Hepatocyte (in vitro differentiated cells): ENCODE data around the gene TNFAIP8L2.

Source experiments
- EZH2 ChIP-seq: fragments of 200-600 bp; sonication (generic); IDR thresholded peaks from 2 replicates; pipeline ENCODE4 v1.6.1; 2016; ENCODE audit warnings: antibody characterized with exemption, mild to moderate bottlenecking, borderline replicate concordance
- TF ChIP-seq, protein P1 (sequence below): fragments of 200-600 bp; sonication (generic); IDR thresholded peaks from 2 replicates; pipeline ENCODE4 v1.5.1; 2016; ENCODE audit warnings: antibody characterized with exemption, mild to moderate bottlenecking; ENCODE audit not compliant: poor library complexity

DNA sequence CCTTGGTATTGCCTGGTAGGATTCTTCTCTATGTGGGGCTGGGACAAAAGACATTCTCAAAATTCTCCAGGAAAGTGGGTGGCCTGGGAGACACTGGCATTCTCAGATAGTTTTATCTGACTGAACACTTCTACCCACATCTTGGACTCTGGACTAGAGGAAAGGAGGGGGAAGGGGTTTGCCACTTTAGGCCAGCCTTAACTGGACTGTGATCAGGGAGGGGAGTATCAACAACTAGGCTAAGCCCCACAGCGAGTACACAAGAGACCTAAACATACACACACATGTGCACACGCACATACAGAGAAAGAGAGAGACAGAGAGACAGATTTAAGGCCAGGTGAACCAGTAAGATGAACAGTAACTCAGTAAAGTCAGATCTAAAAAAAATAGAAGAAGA is 8.8 kb upstream of the TNFAIP8L2 start:
- no peak for TF ChIP-seq EZH2
- TF ChIP-seq, protein P1, sequence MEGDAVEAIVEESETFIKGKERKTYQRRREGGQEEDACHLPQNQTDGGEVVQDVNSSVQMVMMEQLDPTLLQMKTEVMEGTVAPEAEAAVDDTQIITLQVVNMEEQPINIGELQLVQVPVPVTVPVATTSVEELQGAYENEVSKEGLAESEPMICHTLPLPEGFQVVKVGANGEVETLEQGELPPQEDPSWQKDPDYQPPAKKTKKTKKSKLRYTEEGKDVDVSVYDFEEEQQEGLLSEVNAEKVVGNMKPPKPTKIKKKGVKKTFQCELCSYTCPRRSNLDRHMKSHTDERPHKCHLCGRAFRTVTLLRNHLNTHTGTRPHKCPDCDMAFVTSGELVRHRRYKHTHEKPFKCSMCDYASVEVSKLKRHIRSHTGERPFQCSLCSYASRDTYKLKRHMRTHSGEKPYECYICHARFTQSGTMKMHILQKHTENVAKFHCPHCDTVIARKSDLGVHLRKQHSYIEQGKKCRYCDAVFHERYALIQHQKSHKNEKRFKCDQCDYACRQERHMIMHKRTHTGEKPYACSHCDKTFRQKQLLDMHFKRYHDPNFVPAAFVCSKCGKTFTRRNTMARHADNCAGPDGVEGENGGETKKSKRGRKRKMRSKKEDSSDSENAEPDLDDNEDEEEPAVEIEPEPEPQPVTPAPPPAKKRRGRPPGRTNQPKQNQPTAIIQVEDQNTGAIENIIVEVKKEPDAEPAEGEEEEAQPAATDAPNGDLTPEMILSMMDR = no peak
